Pancreas (tissue), 10 donors: Measurements from ENCODE around the gene EIF4ENIF1. TPM values are rescaled to one million over a fixed set of nuclear protein-coding genes. Genes with fewer than 3 reads are reported as not detected.

Experiments
- ATAC-seq, 4 donors: fragments of 200-7000 bp; cut with Tn5 transposase; one replicate each; pipeline versions ENCODE4 v1.8.0 to v1.9.1; 2020; ENCODE audit warnings: mild to moderate bottlenecking in 4 of 4, moderate library complexity in 4 of 4
- DNase-seq, 6 donors: peaks; one replicate each; pipeline ENCODE4 v3.0.0-alpha.2; 2020
- FAIRE-seq: peaks from 2 replicates; lab custom pipeline; 2012; peaks lifted over from hg19 to GRCh38; lab: Jason Lieb, UNC
- H3K27ac ChIP-seq, 4 donors: fragments of 200-600 bp; sonication (generic); 1 replicate in 3 of 4; 2 replicates in 1 of 4; pipeline versions ENCODE4 v1.5.0 to v1.8.0; 2020
- H3K27me3 ChIP-seq, 4 donors: fragments of 200-600 bp; one replicate each; pipeline ENCODE4 v1.8.0; 2021
- H3K36me3 ChIP-seq, 3 donors: fragments of 200-600 bp; sonication (generic) in 1 of 3; one replicate each; pipeline versions ENCODE4 v1.5.0 to v1.8.0; 2020 to 2021
- H3K4me1 ChIP-seq, 3 donors: fragments of 200-600 bp; one replicate each; pipeline ENCODE4 v1.8.0; 2021
- H3K4me3 ChIP-seq, 4 donors: fragments of 200-600 bp; sonication (generic) in 2 of 4; one replicate each; pipeline versions ENCODE4 v1.5.0 to v1.8.0; 2020 to 2021
- H3K9me3 ChIP-seq, 4 donors: fragments of 200-600 bp; one replicate each; pipeline ENCODE4 v1.8.0; 2021
- WGBS, 2 donors: extraction: QIAGEN DNeasy Blood & Tissue Kit; methylation state at CpG; one replicate each; pipeline ENCODE4 v1.1.7; 2013; 5-methylcytosine and 5-hydroxymethylcytosine counted together
- intact Hi-C, 3 donors: fragments of 100-400 bp; cut with DNase I; formaldehyde crosslinking; loops; one replicate each; pipeline versions ENCODE4 v1.11.1 to v1.14.2; 2022
- polyA plus RNA-seq, 2 donors: library from polyadenylated mRNA; stranded (reverse); fragments of 200-250 nt; gene quantifications; one replicate each; pipeline ENCODE4 v1.2.3, GENCODE V29; 2013
- total RNA-seq, 6 donors: library from RNA; stranded (reverse); fragmentation: NEBNext Ultra II Directional in 4 of 6; extraction: Animal tissue kit (Norgen Biotek cat#: 25700) in 4 of 6; gene quantifications; one replicate each; pipeline versions ENCODE4 v1.2.1 to v1.2.4, GENCODE V29; 2021 to 2023
- TF ChIP-seq, protein P1 (sequence below), 4 donors: fragments of 200-600 bp; sonication (generic) in 3 of 4; IDR thresholded peaks; one replicate each; pipeline versions ENCODE4 v1.5.0 to v1.8.0; 2021; ENCODE audit warnings: antibody characterized with exemption in 4 of 4
- donor health status: healthy with polysubstance abuse.
- donor health status: DM: no; HTN: no; CAD: no; lungs with moderate emphysema.
- donor health status: DM: no; HTN: no; CAD: no.
- donor health status: control.
- donor health status: control.
- donor health status: Bipolar disorder and iron deficiency.
- donor health status: DM: yes; HTN: yes; CAD: no.
- donor health status: DM: no; HTN: no; CAD: no.
- donor health status: DM: no; HTN: no; CAD: no.
- donor health status: DM: yes; HTN: yes; CAD: no.

EIF4ENIF1 gene
- total and polyA plus RNA-seq, 8 donors = 6.9 to 15.3 (median 9.8) TPM

DNA sequence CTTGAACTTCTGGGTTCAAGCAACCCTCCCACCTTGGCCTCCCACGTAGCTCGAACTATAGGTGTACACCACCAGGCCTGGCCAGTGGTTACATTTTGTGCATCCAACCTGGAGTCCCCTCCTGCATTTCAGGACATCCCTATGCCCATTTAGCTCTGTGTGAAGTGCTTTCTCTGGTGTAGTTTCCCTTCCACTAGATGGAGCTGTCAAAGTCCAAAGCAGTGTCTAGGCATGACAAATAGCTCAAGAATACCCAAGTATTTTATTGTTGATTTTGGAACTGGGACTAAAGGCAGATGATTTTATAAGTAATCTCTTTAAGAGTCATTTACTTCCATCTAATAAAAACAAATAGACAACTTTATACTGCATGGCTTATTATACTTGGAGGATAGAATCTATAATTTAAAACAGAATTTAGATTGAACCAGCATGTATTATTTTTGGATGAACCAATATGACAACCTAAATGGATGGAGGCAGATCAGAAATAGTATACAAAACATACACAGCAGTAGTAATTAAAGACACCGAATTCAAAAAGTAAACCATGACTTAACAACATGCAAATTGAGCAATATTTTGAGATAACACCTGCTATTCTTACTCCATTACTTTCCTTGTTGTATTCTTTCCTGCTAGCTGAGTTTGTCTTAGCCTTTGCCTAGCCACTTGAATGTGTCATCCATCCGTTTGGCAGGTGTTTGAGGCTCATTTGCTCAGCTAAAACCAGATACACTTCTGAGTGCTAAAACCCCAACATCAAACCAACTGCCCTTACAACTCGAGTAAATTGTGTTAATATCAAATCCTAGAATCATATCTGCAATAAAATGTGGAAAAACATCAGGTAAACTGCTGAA, 37.7 kb downstream of the EIF4ENIF1 start:
- no peaks in the 10 kb centered on the region for H3K27me3 ChIP-seq
- no peak overlapping the region for H3K27ac ChIP-seq
- H3K4me3 ChIP-seq = no peak overlapping the region
- DNase-seq (peak in 1 of 6 donors; percentile 8), FAIRE-seq (no peak), ATAC-seq (peak in 3 of 4 donors; percentile 69 to 73 (median 72))
- H3K9me3 ChIP-seq = no peaks in the 10 kb centered on the region
- intact Hi-C loops = no loop called here
- WGBS, 2 donors = 66 to 77% methylated on average over 5 of the region's 5 CpGs
- H3K4me1 ChIP-seq = no peaks in the 10 kb centered on the region
- TF ChIP-seq, protein P1, sequence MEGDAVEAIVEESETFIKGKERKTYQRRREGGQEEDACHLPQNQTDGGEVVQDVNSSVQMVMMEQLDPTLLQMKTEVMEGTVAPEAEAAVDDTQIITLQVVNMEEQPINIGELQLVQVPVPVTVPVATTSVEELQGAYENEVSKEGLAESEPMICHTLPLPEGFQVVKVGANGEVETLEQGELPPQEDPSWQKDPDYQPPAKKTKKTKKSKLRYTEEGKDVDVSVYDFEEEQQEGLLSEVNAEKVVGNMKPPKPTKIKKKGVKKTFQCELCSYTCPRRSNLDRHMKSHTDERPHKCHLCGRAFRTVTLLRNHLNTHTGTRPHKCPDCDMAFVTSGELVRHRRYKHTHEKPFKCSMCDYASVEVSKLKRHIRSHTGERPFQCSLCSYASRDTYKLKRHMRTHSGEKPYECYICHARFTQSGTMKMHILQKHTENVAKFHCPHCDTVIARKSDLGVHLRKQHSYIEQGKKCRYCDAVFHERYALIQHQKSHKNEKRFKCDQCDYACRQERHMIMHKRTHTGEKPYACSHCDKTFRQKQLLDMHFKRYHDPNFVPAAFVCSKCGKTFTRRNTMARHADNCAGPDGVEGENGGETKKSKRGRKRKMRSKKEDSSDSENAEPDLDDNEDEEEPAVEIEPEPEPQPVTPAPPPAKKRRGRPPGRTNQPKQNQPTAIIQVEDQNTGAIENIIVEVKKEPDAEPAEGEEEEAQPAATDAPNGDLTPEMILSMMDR (IDR thresholded peaks at IDR 0.05) = no peak
- peaks cover 4 to 32% (median 9%) of the 10 kb centered on the region in 3 donors for H3K36me3 ChIP-seq

DNA sequence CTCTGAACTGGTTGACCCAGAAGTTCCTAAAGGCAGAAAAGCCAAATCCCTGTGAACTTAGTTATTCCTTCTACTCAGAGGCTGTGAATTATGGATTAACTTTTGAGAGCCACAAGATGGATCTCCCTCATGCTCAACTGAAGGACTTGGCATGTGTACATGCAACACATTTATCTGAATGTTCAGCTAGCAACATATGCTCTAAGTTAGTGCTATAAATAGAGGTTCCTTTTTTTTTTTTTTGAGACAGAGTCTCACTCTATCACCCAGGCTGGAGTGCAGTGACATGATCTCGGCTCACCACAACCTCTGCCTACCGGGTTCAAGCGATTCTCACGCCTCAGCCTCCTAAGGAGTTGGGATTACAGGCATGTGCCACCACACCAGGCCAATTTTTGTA, 40.1 kb downstream of the EIF4ENIF1 start:
- DNase-seq = no peak

DNA sequence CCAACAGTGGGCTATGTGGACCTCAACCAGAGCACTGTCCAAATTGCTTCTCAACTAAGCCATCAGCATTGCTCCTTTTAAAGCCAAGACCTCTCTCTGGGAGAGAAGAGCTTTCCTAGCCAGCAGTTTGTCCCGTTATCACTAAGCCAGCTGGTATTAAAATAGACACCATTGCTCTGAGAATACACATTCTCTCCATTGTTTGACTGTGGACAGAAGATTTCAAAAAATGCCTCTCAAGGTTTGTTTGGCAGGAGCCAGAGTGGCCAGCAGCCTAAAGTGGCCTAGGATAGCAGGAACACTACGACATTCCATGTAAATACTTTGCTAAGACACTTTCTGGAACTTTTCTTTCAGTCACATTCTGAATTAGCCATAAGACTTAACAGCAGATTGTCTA, 41.3 kb downstream of the EIF4ENIF1 start:
- FAIRE-seq (no peak), DNase-seq (no peak), ATAC-seq (no peak)
- H3K27me3 ChIP-seq = no peaks in the 10 kb centered on the region
- no peak overlapping the region for H3K27ac ChIP-seq
- TF ChIP-seq, protein P1 (IDR thresholded peaks at IDR 0.05) = no peak
- peaks cover under 1 to 14% (median 3%) of the 10 kb centered on the region in 3 donors for H3K36me3 ChIP-seq
- H3K9me3 ChIP-seq = no peaks in the 10 kb centered on the region
- intact Hi-C loops = no loop called here
- WGBS, 2 donors = 95% methylated on average over 2 of the region's 2 CpGs
- H3K4me1 ChIP-seq = no peaks in the 10 kb centered on the region
- no peak overlapping the region for H3K4me3 ChIP-seq

More for the DNA sequence above, 40.1 kb downstream of the EIF4ENIF1 start:
- no peaks in the 10 kb centered on the region for H3K4me1 ChIP-seq
- no peaks in the 10 kb centered on the region for H3K27me3 ChIP-seq
- no peaks in the 10 kb centered on the region for H3K9me3 ChIP-seq
- 92 to 97% methylated on average over 4 of the region's 4 CpGs for WGBS, 2 donors
- FAIRE-seq (no peak), ATAC-seq (no peak)
- TF ChIP-seq, protein P1 (IDR thresholded peaks at IDR 0.05) = no peak
- no peak overlapping the region for H3K27ac ChIP-seq
- no peak overlapping the region for H3K4me3 ChIP-seq
- intact Hi-C loops = no loop called here
- peaks cover 4 to 25% (median 4%) of the 10 kb centered on the region in 3 donors for H3K36me3 ChIP-seq

DNA sequence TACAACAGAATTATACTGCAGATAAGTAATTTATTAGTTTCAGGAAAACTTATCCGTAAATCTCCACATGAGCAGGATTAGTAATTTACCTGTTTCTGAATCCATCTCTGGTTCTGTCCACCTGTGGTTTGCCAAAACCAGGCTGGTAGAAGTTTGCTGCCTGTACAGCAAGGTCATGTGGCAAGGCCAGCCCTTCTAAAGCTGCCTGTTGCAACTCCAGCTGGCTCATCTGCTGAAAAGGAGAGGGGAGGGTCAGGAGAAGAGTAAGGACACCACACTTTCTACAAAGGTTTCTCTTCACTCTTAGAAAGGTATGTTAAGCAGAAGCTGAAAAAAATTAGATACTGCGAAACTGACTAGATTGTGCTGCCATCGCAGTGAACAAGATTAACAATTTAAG, 42.3 kb downstream of the EIF4ENIF1 start:
- ATAC-seq (no peak), DNase-seq (no peak), FAIRE-seq (no peak)
- H3K9me3 ChIP-seq = no peaks in the 10 kb centered on the region
- no peak overlapping the region for H3K4me3 ChIP-seq
- TF ChIP-seq, protein P1 (IDR thresholded peaks at IDR 0.05) = no peak
- intact Hi-C loops = no loop called here
- WGBS, 2 donors = 87 to 90% methylated on average over 3 of the region's 3 CpGs
- H3K4me1 ChIP-seq = no peaks in the 10 kb centered on the region
- peaks cover 0 to 21% (median 7%) of the 10 kb centered on the region in 3 donors for H3K36me3 ChIP-seq
- H3K27me3 ChIP-seq = no peaks in the 10 kb centered on the region
- H3K27ac ChIP-seq = no peak overlapping the region

DNA sequence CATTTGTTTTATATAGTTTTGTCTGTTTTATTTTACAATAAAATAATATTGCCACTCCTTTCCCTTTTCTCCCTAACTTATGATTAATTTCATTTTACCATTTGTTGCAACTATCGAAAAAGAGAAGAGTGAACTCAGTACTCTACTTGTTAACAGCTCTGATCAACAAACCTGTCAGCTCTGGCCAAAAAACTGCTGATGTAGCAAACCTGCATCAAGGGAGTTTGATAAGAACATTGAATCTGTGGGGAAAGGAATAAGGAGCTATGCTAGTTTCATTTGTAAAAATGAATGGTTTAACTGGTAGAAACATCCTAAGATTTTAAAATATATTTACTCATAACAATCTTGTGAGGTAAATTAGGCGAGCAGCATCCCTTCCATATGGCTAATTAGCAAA, 42.9 kb downstream of the EIF4ENIF1 start:
- Histone ChIP-seq H3K4me1 (no peaks in the 10 kb centered on the region), H3K27ac (no peak overlapping the region), H3K4me3 (no peak overlapping the region), H3K27me3 (no peaks in the 10 kb centered on the region), H3K9me3 (no peaks in the 10 kb centered on the region), H3K36me3 (peaks cover 0 to 27% (median 8%) of the 10 kb centered on the region in 3 donors)
- DNase-seq (no peak), ATAC-seq (no peak), FAIRE-seq (no peak)
- intact Hi-C loops = no loop called here
- whole genome bisulfite sequencing, 2 donors = 82% methylated on average over 2 of the region's 2 CpGs
- TF ChIP-seq, protein P1 (IDR thresholded peaks at IDR 0.05) = no peak
